ENCODE results near the gene RASGRP1. TPM values are rescaled to one million over a fixed set of nuclear protein-coding genes. Genes with fewer than 3 reads are reported as not detected.

The RASGRP1 gene
- total RNA-seq, 8 experiments from 2014 or later = 1.8 to 36.9 (median 2.8) TPM

DNA sequence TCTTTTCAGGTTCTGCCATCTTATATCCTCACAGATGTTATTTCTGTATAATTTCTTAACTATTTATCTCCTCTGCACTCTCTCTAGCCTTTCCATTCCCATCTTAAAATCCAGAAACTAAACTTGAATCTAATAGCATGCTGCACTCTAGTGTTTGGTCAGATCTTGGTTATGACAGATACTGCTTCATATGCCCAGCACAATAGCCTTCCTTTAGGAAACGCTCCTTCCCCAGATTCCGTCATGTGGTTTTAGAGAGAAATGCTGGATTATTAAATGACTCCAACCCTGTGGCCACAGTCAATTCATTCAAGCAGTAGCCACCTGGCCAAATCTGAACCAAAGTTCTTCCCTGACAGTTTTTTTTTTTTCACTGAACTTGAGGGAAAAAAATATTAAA is 19.4 kb downstream of the RASGRP1 start:
- no peak for ATAC-seq (replicated peaks in 6 of 8)
- in situ Hi-C loops (cut with MboI; ENCODE audit: low pct_unique_long_range_greater_than_20kb in 2 of 9, low sequenced_read_pairs in 9 of 9, unreplicated experiment in 9 of 9) = no loop called here
- H3K27ac ChIP-seq = no peak overlapping the region
- no peak overlapping the region for H3K4me3 ChIP-seq
- 38 to 100% (median 89%) methylated on average over 1 to 2 of the region's 2 CpGs; no CpG with 5 or more reads in 3 of the 10 experiments for WGBS, 10 experiments
- H3K4me1 ChIP-seq (replicated peaks in 1 of 2) = no peaks in the 10 kb centered on the region

GRCh38 chr15:38541026-38541425 is 23.6 kb downstream of the RASGRP1 start:
- in situ Hi-C loops (cut with MboI; ENCODE audit: low pct_unique_long_range_greater_than_20kb in 2 of 9, low sequenced_read_pairs in 9 of 9, unreplicated experiment in 9 of 9) = no loop called here
- WGBS, 10 experiments = 50 to 100% (median 83%) methylated on average over 1 to 5 of the region's 7 CpGs; no CpG with 5 or more reads in 4 of the 10 experiments

DNA sequence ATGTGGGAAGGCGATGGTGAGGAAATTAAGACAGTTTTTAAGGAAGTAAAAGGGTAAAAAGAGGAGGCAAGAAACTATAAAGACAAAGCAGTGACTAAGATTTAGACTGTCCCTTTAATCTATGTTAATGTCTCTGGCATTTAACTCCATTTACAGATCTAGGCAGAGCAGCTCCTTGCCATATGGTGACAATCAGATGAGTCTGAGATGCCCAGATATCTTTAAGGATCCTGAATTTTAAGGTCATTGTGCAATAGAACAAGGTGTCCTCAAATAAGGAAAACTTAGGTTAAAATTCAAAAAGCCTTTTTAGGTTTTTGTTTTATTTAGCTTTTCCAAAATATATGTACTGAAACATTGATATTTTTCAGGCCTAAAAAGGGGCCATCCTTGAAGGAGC is 24.1 kb downstream of the RASGRP1 start:
- ATAC-seq (replicated peaks in 6 of 8) = peak in 3 of 8 experiments; percentile 80 to 85 (median 83)
- no peak overlapping the region for H3K27ac ChIP-seq
- in situ Hi-C loops (cut with MboI; ENCODE audit: low pct_unique_long_range_greater_than_20kb in 2 of 9, low sequenced_read_pairs in 9 of 9, unreplicated experiment in 9 of 9) = no loop called here

More at GRCh38 chr15:38541026-38541425, 23.6 kb downstream of the RASGRP1 start:
- ATAC-seq (replicated peaks in 6 of 8) = no peak
- Histone ChIP-seq H3K27ac (no peak overlapping the region), H3K4me1 (replicated peaks in 1 of 2) (no peaks in the 10 kb centered on the region), H3K4me3 (no peak overlapping the region)

GRCh38 chr15:38539008-38539343 is 25.6 kb downstream of the RASGRP1 start:
- Histone ChIP-seq H3K4me3 (no peak overlapping the region), H3K27ac (no peak overlapping the region), H3K4me1 (replicated peaks in 1 of 2) (no peaks in the 10 kb centered on the region)
- in situ Hi-C loops (cut with MboI; ENCODE audit: low pct_unique_long_range_greater_than_20kb in 2 of 9, low sequenced_read_pairs in 9 of 9, unreplicated experiment in 9 of 9) = no loop called here
- ATAC-seq (replicated peaks in 6 of 8) = no peak

More for the DNA sequence above, 24.1 kb downstream of the RASGRP1 start:
- Histone ChIP-seq H3K4me1 (replicated peaks in 1 of 2) (no peaks in the 10 kb centered on the region), H3K4me3 (no peak overlapping the region)
- WGBS, 10 experiments = 10 to 100% (median 88%) methylated on average over 1 of the region's 1 CpG; no CpG with 5 or more reads in 2 of the 10 experiments

DNA sequence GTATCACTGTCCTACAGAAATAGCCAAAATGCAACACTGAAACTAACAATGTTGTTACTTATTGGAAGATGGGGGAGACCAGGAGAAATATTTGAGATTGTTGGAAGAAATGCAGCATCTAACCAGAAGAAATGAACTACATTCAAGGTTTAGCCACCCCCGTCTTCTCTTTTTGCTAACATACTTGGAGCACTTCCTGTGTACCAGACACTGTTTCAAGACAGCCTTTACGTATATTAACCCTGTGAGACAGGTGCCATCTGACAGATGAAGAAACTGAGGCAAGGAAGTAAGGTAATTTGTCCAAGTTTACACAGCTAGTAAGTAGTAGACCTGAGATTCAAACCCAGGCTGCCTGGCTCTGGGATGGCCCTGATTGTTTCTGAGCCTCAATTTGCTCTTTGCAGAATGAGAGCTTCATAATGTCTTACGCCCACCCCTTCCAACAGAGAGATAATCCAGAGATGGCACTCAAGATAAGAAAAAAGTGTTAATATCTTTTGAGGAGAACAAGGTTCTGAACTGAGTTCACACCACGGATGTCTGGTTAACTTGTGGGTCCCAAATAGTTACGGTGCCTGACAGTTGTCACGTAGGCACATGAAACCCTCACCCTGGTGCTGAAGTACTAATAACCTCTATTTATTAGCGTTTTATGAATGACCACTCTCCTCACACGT is 26.1 kb downstream of the RASGRP1 start:
- no peaks in the 10 kb centered on the region for H3K4me1 ChIP-seq (replicated peaks in 1 of 2)
- H3K4me3 ChIP-seq = no peak overlapping the region
- in situ Hi-C loops (cut with MboI; ENCODE audit: low pct_unique_long_range_greater_than_20kb in 2 of 9, low sequenced_read_pairs in 9 of 9, unreplicated experiment in 9 of 9) = no loop called here
- H3K27ac ChIP-seq = no peak overlapping the region
- WGBS, 10 experiments = 67 to 100% (median 95%) methylated on average over 1 to 8 of the region's 8 CpGs; no CpG with 5 or more reads in 1 of the 10 experiments
- no peak for ATAC-seq (replicated peaks in 6 of 8)

- WGBS, 10 experiments = 0 to 93% (median 43%) methylated on average over 1 to 3 of the region's 3 CpGs; no CpG with 5 or more reads in 2 of the 10 experiments
- H3K27ac ChIP-seq = no peak overlapping the region
- H3K4me1 ChIP-seq (replicated peaks in 1 of 2) = peaks cover 5 to 6% of the 10 kb centered on the region in 2 donors
- ATAC-seq (replicated peaks in 6 of 8) = peak in 3 of 8 experiments; percentile 32 to 42 (median 39)
- H3K4me3 ChIP-seq = no peak overlapping the region
- in situ Hi-C loops (cut with MboI; ENCODE audit: low pct_unique_long_range_greater_than_20kb in 2 of 9, low sequenced_read_pairs in 9 of 9, unreplicated experiment in 9 of 9) = no loop called here
Observed at GRCh38 chr15:38536201-38536676, 28.4 kb downstream of the RASGRP1 start.

DNA sequence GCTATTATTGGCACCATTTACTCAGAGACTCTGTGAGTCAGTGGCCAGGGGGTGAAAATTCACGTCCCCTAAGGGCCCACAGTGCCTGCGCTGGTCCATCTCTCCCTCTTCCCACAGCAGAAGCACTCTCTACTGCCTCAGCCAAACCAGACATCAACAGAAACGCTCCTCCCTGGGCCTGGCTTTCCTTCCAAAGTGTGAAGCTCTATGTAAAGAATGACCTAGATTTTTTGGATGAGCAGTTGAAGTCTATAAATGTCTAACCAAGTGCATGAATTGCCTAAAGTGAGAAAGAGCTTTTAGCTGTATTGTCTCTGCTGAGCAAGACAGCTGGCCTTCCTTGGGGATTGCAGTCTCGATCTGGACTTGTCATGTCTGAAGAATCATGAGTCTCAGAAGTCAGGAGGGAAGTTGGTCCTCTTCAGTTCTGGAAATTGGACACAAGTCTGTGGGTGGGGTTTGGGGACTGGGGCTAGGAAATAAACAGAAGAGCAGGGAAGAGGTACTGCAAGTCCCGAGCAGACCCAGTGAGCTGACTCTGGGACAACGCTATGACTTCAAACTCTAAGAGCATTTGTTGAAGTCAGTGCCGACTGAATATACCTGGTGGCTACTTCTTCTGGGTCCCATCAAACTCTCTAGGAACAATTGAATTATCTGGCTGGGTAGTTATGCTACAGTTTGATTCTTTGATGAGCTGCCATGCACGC is 29.0 kb downstream of the RASGRP1 start:
- no peak for ATAC-seq (replicated peaks in 6 of 8)
- in situ Hi-C loops (cut with MboI; ENCODE audit: low pct_unique_long_range_greater_than_20kb in 2 of 9, low sequenced_read_pairs in 9 of 9, unreplicated experiment in 9 of 9) = no loop called here

DNA sequence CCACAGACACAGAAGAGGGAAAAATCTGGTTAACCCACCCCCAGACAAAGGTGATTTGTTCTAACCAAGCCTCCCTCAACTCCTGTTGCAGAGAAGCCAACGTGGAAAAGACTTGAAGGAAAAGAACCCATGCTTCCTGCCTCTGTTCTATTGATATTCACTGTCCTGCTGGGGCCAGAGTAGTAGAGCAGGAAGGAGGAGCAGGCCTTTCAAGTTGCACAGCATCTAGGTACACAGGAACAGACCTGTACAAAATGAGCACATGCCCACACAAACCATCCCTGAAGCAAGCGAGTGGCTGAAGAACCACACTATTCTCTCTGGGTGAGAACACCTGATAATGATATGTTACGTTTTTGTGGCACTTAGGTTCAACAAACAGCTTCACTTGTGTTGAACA is 29.9 kb downstream of the RASGRP1 start:
- 50 to 100% (median 80%) methylated on average over 1 to 3 of the region's 3 CpGs; no CpG with 5 or more reads in 2 of the 10 experiments for WGBS, 10 experiments
- no peak for ATAC-seq (replicated peaks in 6 of 8)

More for the DNA sequence above, 29.0 kb downstream of the RASGRP1 start:
- Histone ChIP-seq H3K27ac (no peak overlapping the region), H3K4me3 (no peak overlapping the region), H3K4me1 (replicated peaks in 1 of 2) (peaks cover 5 to 6% of the 10 kb centered on the region in 2 donors)
- WGBS, 10 experiments = 17 to 100% (median 74%) methylated on average over 1 to 6 of the region's 8 CpGs; no CpG with 5 or more reads in 2 of the 10 experiments

DNA sequence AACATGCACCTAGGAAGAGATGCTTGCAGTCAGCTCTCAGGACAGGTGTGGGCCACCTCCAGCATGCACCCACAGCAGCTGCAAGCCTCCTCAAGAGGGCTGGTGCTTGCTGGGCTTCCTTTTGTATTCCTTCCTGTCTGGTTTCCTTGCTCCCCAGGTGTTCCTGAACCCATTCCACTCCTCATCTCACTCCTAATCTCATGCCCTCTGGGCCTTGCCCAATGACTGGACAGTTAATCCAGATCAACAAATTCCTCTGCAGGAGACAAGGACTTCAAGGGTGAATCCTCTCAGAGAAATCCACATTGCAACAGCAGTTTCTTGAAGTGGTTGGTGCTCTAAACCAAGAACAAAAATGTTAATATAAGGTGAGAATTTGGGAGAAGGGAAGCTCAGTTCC is 30.7 kb downstream of the RASGRP1 start:
- in situ Hi-C loops (cut with MboI; ENCODE audit: low pct_unique_long_range_greater_than_20kb in 2 of 9, low sequenced_read_pairs in 9 of 9, unreplicated experiment in 9 of 9) = no loop called here
- ATAC-seq (replicated peaks in 6 of 8) = no peak
- Histone ChIP-seq H3K4me3 (no peak overlapping the region), H3K27ac (no peak overlapping the region), H3K4me1 (replicated peaks in 1 of 2) (peaks cover 5 to 6% of the 10 kb centered on the region in 2 donors)

More for the DNA sequence above, 29.9 kb downstream of the RASGRP1 start:
- in situ Hi-C loops (cut with MboI; ENCODE audit: low pct_unique_long_range_greater_than_20kb in 2 of 9, low sequenced_read_pairs in 9 of 9, unreplicated experiment in 9 of 9) = no loop called here
- no peak overlapping the region for H3K27ac ChIP-seq
- peaks cover 5 to 6% of the 10 kb centered on the region in 2 donors for H3K4me1 ChIP-seq (replicated peaks in 1 of 2)
- no peak overlapping the region for H3K4me3 ChIP-seq

- ATAC-seq (replicated peaks in 6 of 8) = no peak
- in situ Hi-C loops (cut with MboI; ENCODE audit: low pct_unique_long_range_greater_than_20kb in 2 of 9, low sequenced_read_pairs in 9 of 9, unreplicated experiment in 9 of 9) = no loop called here
- Histone ChIP-seq H3K27ac (no peak overlapping the region), H3K4me1 (replicated peaks in 1 of 2) (peaks cover 5 to 6% of the 10 kb centered on the region in 2 donors), H3K4me3 (no peak overlapping the region)
- 60 to 100% (median 93%) methylated on average over 1 to 6 of the region's 6 CpGs for WGBS, 10 experiments
Observed at GRCh38 chr15:38533416-38533915, 31.1 kb downstream of the RASGRP1 start.

- Histone ChIP-seq H3K4me3 (no peak overlapping the region), H3K27ac (no peak overlapping the region), H3K4me1 (replicated peaks in 1 of 2) (peaks cover 5 to 6% of the 10 kb centered on the region in 2 donors)
- 0 to 100% (median 80%) methylated on average over 1 to 2 of the region's 3 CpGs; no CpG with 5 or more reads in 3 of the 10 experiments for WGBS, 10 experiments
- ATAC-seq (replicated peaks in 6 of 8) = peak in 3 of 8 experiments; percentile 24 to 57 (median 30)
- in situ Hi-C loops (cut with MboI; ENCODE audit: low pct_unique_long_range_greater_than_20kb in 2 of 9, low sequenced_read_pairs in 9 of 9, unreplicated experiment in 9 of 9) = no loop called here
Observed at GRCh38 chr15:38532728-38533127, 31.9 kb downstream of the RASGRP1 start.

GRCh38 chr15:38531509-38531908 is 33.1 kb downstream of the RASGRP1 start:
- in situ Hi-C loops (cut with MboI; ENCODE audit: low pct_unique_long_range_greater_than_20kb in 2 of 9, low sequenced_read_pairs in 9 of 9, unreplicated experiment in 9 of 9) = no loop called here
- no peak overlapping the region for H3K4me3 ChIP-seq
- peaks cover 5 to 6% of the 10 kb centered on the region in 2 donors for H3K4me1 ChIP-seq (replicated peaks in 1 of 2)
- peak in 3 of 8 experiments; percentile 43 to 81 (median 54) for ATAC-seq (replicated peaks in 6 of 8)
- no peak overlapping the region for H3K27ac ChIP-seq
- 14 to 100% (median 62%) methylated on average over 1 to 4 of the region's 4 CpGs; no CpG with 5 or more reads in 4 of the 10 experiments for WGBS, 10 experiments

- Histone ChIP-seq H3K27ac (no peak overlapping the region), H3K4me3 (no peak overlapping the region), H3K4me1 (replicated peaks in 1 of 2) (peaks cover 5 to 6% of the 10 kb centered on the region in 2 donors)
- 60 to 100% methylated on average over 1 of the region's 1 CpG; no CpG with 5 or more reads in 8 of the 10 experiments for WGBS, 10 experiments
- ATAC-seq (replicated peaks in 6 of 8) = no peak
- in situ Hi-C loops (cut with MboI; ENCODE audit: low pct_unique_long_range_greater_than_20kb in 2 of 9, low sequenced_read_pairs in 9 of 9, unreplicated experiment in 9 of 9) = no loop called here
Observed at GRCh38 chr15:38530113-38530512, 34.5 kb downstream of the RASGRP1 start.

All from motor neuron (in vitro differentiated cells).